GM23338 (cell line): ENCODE results near the gene ABCC10. TPM values are rescaled to one million over a fixed set of nuclear protein-coding genes. Genes with fewer than 3 reads are reported as not detected.

Experiments used
- ATAC-seq: fragments of 200-7000 bp; cut with Tn5 transposase; 3 replicates; pipeline ENCODE4 v1.9.1; 2020
- DNase-seq: peaks from one replicate; pipeline ENCODE4 v3.0.0-alpha.2; 2015; ENCODE audit warnings: low spot score
- H2AFZ ChIP-seq: fragments of 200-600 bp; sonication (generic); 2 replicates; pipeline ENCODE4 v1.8.0; 2016; ENCODE audit warnings: antibody characterized with exemption, mild to moderate bottlenecking, moderate library complexity
- H3F3A ChIP-seq: fragments of 200-600 bp; sonication (generic); replicated peaks from 2 replicates; pipeline ENCODE4 v1.8.0; 2017; ENCODE audit warnings: antibody characterized with exemption, mixed run types, low read depth
- H3K27ac ChIP-seq: fragments of 200-600 bp; sonication (generic); 2 replicates; pipeline ENCODE4 v1.6.1; 2016; ENCODE audit warnings: low read depth
- H3K27me3 ChIP-seq: fragments of 200-600 bp; sonication (generic); 2 replicates; pipeline ENCODE4 v1.8.0; 2016; ENCODE audit warnings: mild to moderate bottlenecking, mixed run types, moderate library complexity; ENCODE audit not compliant: insufficient read depth
- H3K36me3 ChIP-seq: fragments of 200-600 bp; sonication (generic); 2 replicates; pipeline ENCODE4 v1.8.0; 2016; ENCODE audit warnings: mild to moderate bottlenecking; ENCODE audit not compliant: insufficient read depth
- H3K4me1 ChIP-seq: fragments of 200-600 bp; sonication (generic); 2 replicates; pipeline ENCODE4 v1.8.0; 2016; ENCODE audit warnings: mild to moderate bottlenecking, moderate library complexity; ENCODE audit not compliant: insufficient read depth
- H3K4me2 ChIP-seq: fragments of 200-600 bp; sonication (generic); 2 replicates; pipeline ENCODE4 v1.7.1; 2017; ENCODE audit warnings: mixed run types
- H3K4me3 ChIP-seq: fragments of 200-600 bp; sonication (generic); 2 replicates; pipeline ENCODE4 v1.6.1; 2016; ENCODE audit warnings: mixed run types
- H3K79me2 ChIP-seq: fragments of 200-600 bp; sonication (generic); replicated peaks from 2 replicates; pipeline ENCODE4 v1.8.0; 2017; ENCODE audit warnings: mild to moderate bottlenecking; ENCODE audit not compliant: insufficient read depth
- H3K9me2 ChIP-seq: fragments of 200-600 bp; sonication (generic); 2 replicates; pipeline ENCODE4 v1.8.0; 2017; ENCODE audit not compliant: insufficient read depth
- H4K20me1 ChIP-seq: fragments of 200-600 bp; sonication (generic); replicated peaks from 2 replicates; pipeline ENCODE4 v1.8.0; 2017; ENCODE audit warnings: mild to moderate bottlenecking; ENCODE audit not compliant: insufficient read depth
- H3K27ac Mint-ChIP-seq: 2 replicates; pipeline ENCODE4 v1.8.0; 2020; ENCODE audit warnings: inconsistent platforms, mild to moderate bottlenecking, moderate library complexity, mixed read lengths
- H3K27me3 Mint-ChIP-seq: 3 replicates; pipeline ENCODE4 v1.8.0; 2022; ENCODE audit warnings: low read depth, mild to moderate bottlenecking, moderate library complexity, mixed read lengths, inconsistent platforms; ENCODE audit not compliant: insufficient read depth, poor library complexity
- H3K36me3 Mint-ChIP-seq: 3 replicates; pipeline ENCODE4 v1.8.0; 2021; ENCODE audit warnings: low read depth, mild to moderate bottlenecking, inconsistent platforms, moderate library complexity, mixed read lengths
- H3K4me1 Mint-ChIP-seq: 3 replicates; pipeline ENCODE4 v1.8.0; 2020; ENCODE audit warnings: mild to moderate bottlenecking, inconsistent platforms, mixed read lengths
- H3K4me3 Mint-ChIP-seq: 3 replicates; pipeline ENCODE4 v1.8.0; 2021; ENCODE audit warnings: moderate library complexity, mild to moderate bottlenecking, inconsistent platforms, mixed read lengths
- H3K9me3 Mint-ChIP-seq: 3 replicates; pipeline ENCODE4 v1.8.0; 2020; ENCODE audit warnings: moderate library complexity, mild to moderate bottlenecking, inconsistent platforms, mixed read lengths
- CREB1 ChIP-seq: fragments of 250-450 bp; sonication (Bioruptor Pico); IDR thresholded peaks from 2 replicates; pipeline ENCODE4 v1.5.0; 2020; ENCODE audit warnings: low read depth, mild to moderate bottlenecking, moderate library complexity
- EZH2 ChIP-seq: fragments of 200-600 bp; sonication (generic); IDR thresholded peaks from one replicate; pipeline ENCODE4 v1.8.0; 2017; ENCODE audit warnings: antibody characterized with exemption, mild to moderate bottlenecking, low read depth; ENCODE audit not compliant: unreplicated experiment
- EZH2phosphoT487 ChIP-seq: fragments of 200-600 bp; sonication (generic); IDR thresholded peaks from one replicate; pipeline ENCODE4 v1.8.1; 2018; ENCODE audit warnings: antibody characterized with exemption; ENCODE audit not compliant: unreplicated experiment
- JUNB ChIP-seq: IDR thresholded peaks from one replicate; pipeline ENCODE4 v1.6.1; 2016; ENCODE audit warnings: antibody characterized with exemption; ENCODE audit not compliant: unreplicated experiment
- NANOG ChIP-seq: IDR thresholded peaks from 2 replicates; pipeline ENCODE4 v1.6.1; 2016; ENCODE audit warnings: antibody characterized with exemption, borderline replicate concordance
- POLR2AphosphoS5 ChIP-seq: IDR thresholded peaks from 2 replicates; pipeline ENCODE4 v1.6.1; 2016; ENCODE audit warnings: antibody characterized with exemption, low read depth
- STAT1 ChIP-seq: IDR thresholded peaks from one replicate; pipeline ENCODE4 v1.6.1; 2016; ENCODE audit warnings: antibody characterized with exemption; ENCODE audit not compliant: unreplicated experiment
- ZNF114 ChIP-seq: fragments of 250-450 bp; sonication (Bioruptor Pico); IDR thresholded peaks from 2 replicates; pipeline ENCODE4 v1.5.0; 2020; ENCODE audit warnings: mild to moderate bottlenecking, moderate library complexity
- ZNF331 ChIP-seq: fragments of 250-450 bp; sonication (Bioruptor Pico); IDR thresholded peaks from 2 replicates; pipeline ENCODE4 v1.5.0; 2020; ENCODE audit warnings: low read depth, mild to moderate bottlenecking, moderate library complexity
- polyA plus RNA-seq: library from polyadenylated mRNA; unstranded; fragments of >200 nt; fragmentation: Nextera tagmentation; extraction: Ambion mirVana; gene quantifications from 2 replicates; pipeline ENCODE4 v1.2.1, GENCODE V29; 2016
- total RNA-seq: library from RNA; depleted of rRNA; stranded (reverse); fragments of >200 nt; shearing (Covaris generic); gene quantifications from 2 replicates; pipeline ENCODE4 v1.2.3, GENCODE V29; 2014
- TF ChIP-seq, protein P1 (sequence below): fragments of 250-450 bp; sonication (Bioruptor Pico); IDR thresholded peaks from 2 replicates; pipeline ENCODE4 v1.5.0; 2020; ENCODE audit warnings: mild to moderate bottlenecking, moderate library complexity
- TF ChIP-seq, protein P2 (sequence below): IDR thresholded peaks from one replicate; pipeline ENCODE4 v1.6.1; 2018; ENCODE audit warnings: antibody characterized with exemption; ENCODE audit not compliant: unreplicated experiment
- TF ChIP-seq, protein P3 (sequence below), 2 experiments: fragments of 200-600 bp in 1 of 2; sonication (generic) in 1 of 2; conservative IDR thresholded peaks; 2 replicates each; pipeline versions ENCODE4 v1.5.1 to v1.6.1; 2016 to 2017; ENCODE audit warnings: antibody characterized with exemption in 2 of 2, low read depth in 2 of 2, mild to moderate bottlenecking in 2 of 2, moderate library complexity in 1 of 2

ABCC10 gene
- total and polyA plus RNA-seq, 2 experiments from 2014 or later, result 16.9 to 17.5 TPM

- H3K27me3 ChIP-seq, result no peaks in the 10 kb centered on the region
- H3K79me2 ChIP-seq, result no peaks in the 10 kb centered on the region
- no peak overlapping the region for H3K27ac Mint-ChIP-seq
- H4K20me1 ChIP-seq, result no peaks in the 10 kb centered on the region
- peaks cover 11% of the 10 kb centered on the region for H3K4me1 Mint-ChIP-seq
- no peak overlapping the region for H3K4me3 ChIP-seq
- H3K36me3 ChIP-seq, result no peaks in the 10 kb centered on the region
- no peak overlapping the region for H2AFZ ChIP-seq
- no peaks in the 10 kb centered on the region; the same call in 2 of the 3 replicates for H3K36me3 Mint-ChIP-seq
- no peak for TF ChIP-seq EZH2
- TF ChIP-seq, protein P1, sequence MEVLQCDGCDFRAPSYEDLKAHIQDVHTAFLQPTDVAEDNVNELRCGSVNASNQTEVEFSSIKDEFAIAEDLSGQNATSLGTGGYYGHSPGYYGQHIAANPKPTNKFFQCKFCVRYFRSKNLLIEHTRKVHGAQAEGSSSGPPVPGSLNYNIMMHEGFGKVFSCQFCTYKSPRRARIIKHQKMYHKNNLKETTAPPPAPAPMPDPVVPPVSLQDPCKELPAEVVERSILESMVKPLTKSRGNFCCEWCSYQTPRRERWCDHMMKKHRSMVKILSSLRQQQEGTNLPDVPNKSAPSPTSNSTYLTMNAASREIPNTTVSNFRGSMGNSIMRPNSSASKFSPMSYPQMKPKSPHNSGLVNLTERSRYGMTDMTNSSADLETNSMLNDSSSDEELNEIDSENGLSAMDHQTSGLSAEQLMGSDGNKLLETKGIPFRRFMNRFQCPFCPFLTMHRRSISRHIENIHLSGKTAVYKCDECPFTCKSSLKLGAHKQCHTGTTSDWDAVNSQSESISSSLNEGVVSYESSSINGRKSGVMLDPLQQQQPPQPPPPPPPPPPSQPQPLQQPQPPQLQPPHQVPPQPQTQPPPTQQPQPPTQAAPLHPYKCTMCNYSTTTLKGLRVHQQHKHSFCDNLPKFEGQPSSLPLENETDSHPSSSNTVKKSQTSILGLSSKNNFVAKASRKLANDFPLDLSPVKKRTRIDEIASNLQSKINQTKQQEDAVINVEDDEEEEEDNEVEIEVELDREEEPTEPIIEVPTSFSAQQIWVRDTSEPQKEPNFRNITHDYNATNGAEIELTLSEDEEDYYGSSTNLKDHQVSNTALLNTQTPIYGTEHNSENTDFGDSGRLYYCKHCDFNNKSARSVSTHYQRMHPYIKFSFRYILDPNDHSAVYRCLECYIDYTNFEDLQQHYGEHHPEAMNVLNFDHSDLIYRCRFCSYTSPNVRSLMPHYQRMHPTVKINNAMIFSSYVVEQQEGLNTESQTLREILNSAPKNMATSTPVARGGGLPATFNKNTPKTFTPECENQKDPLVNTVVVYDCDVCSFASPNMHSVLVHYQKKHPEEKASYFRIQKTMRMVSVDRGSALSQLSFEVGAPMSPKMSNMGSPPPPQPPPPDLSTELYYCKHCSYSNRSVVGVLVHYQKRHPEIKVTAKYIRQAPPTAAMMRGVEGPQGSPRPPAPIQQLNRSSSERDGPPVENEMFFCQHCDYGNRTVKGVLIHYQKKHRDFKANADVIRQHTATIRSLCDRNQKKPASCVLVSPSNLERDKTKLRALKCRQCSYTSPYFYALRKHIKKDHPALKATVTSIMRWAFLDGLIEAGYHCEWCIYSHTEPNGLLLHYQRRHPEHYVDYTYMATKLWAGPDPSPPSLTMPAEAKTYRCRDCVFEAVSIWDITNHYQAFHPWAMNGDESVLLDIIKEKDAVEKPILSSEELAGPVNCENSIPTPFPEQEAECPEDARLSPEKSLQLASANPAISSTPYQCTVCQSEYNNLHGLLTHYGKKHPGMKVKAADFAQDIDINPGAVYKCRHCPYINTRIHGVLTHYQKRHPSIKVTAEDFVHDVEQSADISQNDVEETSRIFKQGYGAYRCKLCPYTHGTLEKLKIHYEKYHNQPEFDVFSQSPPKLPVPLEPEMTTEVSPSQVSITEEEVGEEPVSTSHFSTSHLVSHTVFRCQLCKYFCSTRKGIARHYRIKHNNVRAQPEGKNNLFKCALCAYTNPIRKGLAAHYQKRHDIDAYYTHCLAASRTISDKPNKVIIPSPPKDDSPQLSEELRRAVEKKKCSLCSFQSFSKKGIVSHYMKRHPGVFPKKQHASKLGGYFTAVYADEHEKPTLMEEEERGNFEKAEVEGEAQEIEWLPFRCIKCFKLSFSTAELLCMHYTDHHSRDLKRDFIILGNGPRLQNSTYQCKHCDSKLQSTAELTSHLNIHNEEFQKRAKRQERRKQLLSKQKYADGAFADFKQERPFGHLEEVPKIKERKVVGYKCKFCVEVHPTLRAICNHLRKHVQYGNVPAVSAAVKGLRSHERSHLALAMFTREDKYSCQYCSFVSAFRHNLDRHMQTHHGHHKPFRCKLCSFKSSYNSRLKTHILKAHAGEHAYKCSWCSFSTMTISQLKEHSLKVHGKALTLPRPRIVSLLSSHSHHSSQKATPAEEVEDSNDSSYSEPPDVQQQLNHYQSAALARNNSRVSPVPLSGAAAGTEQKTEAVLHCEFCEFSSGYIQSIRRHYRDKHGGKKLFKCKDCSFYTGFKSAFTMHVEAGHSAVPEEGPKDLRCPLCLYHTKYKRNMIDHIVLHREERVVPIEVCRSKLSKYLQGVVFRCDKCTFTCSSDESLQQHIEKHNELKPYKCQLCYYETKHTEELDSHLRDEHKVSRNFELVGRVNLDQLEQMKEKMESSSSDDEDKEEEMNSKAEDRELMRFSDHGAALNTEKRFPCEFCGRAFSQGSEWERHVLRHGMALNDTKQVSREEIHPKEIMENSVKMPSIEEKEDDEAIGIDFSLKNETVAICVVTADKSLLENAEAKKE (CRISPR knock-in tag), result no peak
- TF ChIP-seq ZNF331 (CRISPR knock-in tag), result no peak
- TF ChIP-seq NANOG, result no peak
- TF ChIP-seq POLR2AphosphoS5, result no peak
- TF ChIP-seq, protein P2, sequence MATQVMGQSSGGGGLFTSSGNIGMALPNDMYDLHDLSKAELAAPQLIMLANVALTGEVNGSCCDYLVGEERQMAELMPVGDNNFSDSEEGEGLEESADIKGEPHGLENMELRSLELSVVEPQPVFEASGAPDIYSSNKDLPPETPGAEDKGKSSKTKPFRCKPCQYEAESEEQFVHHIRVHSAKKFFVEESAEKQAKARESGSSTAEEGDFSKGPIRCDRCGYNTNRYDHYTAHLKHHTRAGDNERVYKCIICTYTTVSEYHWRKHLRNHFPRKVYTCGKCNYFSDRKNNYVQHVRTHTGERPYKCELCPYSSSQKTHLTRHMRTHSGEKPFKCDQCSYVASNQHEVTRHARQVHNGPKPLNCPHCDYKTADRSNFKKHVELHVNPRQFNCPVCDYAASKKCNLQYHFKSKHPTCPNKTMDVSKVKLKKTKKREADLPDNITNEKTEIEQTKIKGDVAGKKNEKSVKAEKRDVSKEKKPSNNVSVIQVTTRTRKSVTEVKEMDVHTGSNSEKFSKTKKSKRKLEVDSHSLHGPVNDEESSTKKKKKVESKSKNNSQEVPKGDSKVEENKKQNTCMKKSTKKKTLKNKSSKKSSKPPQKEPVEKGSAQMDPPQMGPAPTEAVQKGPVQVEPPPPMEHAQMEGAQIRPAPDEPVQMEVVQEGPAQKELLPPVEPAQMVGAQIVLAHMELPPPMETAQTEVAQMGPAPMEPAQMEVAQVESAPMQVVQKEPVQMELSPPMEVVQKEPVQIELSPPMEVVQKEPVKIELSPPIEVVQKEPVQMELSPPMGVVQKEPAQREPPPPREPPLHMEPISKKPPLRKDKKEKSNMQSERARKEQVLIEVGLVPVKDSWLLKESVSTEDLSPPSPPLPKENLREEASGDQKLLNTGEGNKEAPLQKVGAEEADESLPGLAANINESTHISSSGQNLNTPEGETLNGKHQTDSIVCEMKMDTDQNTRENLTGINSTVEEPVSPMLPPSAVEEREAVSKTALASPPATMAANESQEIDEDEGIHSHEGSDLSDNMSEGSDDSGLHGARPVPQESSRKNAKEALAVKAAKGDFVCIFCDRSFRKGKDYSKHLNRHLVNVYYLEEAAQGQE, result no peak
- no peak for TF ChIP-seq ZNF114 (CRISPR knock-in tag)
- TF ChIP-seq JUNB, result no peak
- TF ChIP-seq STAT1, result no peak
- TF ChIP-seq EZH2phosphoT487, result no peak
- TF ChIP-seq CREB1, result no peak
- TF ChIP-seq, protein P3, sequence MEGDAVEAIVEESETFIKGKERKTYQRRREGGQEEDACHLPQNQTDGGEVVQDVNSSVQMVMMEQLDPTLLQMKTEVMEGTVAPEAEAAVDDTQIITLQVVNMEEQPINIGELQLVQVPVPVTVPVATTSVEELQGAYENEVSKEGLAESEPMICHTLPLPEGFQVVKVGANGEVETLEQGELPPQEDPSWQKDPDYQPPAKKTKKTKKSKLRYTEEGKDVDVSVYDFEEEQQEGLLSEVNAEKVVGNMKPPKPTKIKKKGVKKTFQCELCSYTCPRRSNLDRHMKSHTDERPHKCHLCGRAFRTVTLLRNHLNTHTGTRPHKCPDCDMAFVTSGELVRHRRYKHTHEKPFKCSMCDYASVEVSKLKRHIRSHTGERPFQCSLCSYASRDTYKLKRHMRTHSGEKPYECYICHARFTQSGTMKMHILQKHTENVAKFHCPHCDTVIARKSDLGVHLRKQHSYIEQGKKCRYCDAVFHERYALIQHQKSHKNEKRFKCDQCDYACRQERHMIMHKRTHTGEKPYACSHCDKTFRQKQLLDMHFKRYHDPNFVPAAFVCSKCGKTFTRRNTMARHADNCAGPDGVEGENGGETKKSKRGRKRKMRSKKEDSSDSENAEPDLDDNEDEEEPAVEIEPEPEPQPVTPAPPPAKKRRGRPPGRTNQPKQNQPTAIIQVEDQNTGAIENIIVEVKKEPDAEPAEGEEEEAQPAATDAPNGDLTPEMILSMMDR (conservative IDR thresholded peaks at IDR 0.05; ENCODE audit: low read depth in 2 of 2), result no peak
- no peak for DNase-seq
- H3K27ac ChIP-seq, result no peak overlapping the region
- H3K4me3 Mint-ChIP-seq, result no peak overlapping the region
- no peak overlapping the region for H3K4me2 ChIP-seq
- no peaks in the 10 kb centered on the region for H3K9me2 ChIP-seq
- peaks cover 8% of the 10 kb centered on the region for H3K27me3 Mint-ChIP-seq
- H3K4me1 ChIP-seq, result peaks cover 6% of the 10 kb centered on the region; the same call in 1 of the 2 replicates
- no peak for ATAC-seq
- H3F3A ChIP-seq, result no peaks in the 10 kb centered on the region
- no peaks in the 10 kb centered on the region for H3K9me3 Mint-ChIP-seq
These were observed 45.2 kb downstream of the ABCC10 start for GRCh38 chr6:43472515-43472914.
